Panc1 (cell line): ENCODE results near the gene ELP1.

ENCODE experiments used
- POLR2AphosphoS5 ChIP-seq: IDR thresholded peaks from 2 replicates; pipeline ENCODE4 v1.6.1; 2012; ENCODE audit warnings: mild to moderate bottlenecking, low read depth, low read length, moderate library complexity
- SIN3A ChIP-seq: IDR thresholded peaks from 2 replicates; pipeline ENCODE4 v1.6.1; 2012; ENCODE audit warnings: low read depth, mild to moderate bottlenecking, low read length, moderate library complexity, borderline replicate concordance; ENCODE audit not compliant: insufficient read depth

DNA sequence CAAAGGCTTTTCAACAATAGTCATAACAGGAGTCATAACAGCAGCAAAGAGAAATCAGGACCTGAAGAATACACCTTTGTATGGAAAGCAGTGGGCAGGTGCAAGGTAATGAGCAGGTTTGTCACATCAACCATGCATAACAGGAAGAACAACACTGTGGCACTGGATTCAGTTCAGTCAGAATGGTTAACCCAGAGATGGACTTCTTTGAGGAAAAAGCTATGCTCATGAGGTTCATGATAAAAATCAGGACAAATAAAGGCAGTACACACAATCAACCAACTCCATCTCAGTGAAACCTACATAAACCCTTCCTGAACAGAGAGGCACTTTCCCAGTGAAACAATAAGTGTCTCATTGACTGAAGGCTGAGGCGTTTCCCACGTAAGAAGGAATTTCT is 27.2 kb upstream of the ELP1 start:
- no peak for TF ChIP-seq SIN3A
- no peak for TF ChIP-seq POLR2AphosphoS5
